GM19193 (cell line): ENCODE data around the gene ENTHD1.

Source experiments
- POLR2A ChIP-seq: IDR thresholded peaks from 4 replicates; pipeline ENCODE4 v1.6.1; 2011; ENCODE audit not compliant: insufficient read depth, insufficient read length; ENCODE audit errors: extremely low read depth

Gene ENTHD1

GRCh38 chr22:39797528-39798147, 95.9 kb downstream of the ENTHD1 start:
- no peak for TF ChIP-seq POLR2A

DNA sequence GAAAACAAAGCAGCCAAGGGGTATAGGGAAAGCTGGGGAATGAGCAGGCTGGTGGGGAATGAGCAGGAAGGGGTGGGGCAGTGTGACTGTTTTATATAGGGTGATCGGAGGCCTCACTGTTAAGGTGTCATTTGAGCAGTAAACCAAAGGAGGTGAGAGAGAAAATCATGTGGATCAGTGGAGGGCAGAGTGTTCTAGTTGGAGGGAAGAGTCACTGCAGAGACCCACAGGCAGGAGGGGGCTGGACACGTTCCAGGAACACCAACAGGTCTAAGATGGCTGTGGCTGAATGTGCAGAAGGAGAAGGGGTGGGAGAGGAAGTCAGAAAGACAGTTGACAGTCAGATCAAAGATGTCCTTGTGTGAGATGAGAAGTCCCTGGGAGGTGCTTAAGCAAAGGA, 103.8 kb downstream of the ENTHD1 start:
- no peak for TF ChIP-seq POLR2A

- no peak for TF ChIP-seq POLR2A
Observed at GRCh38 chr22:39785232-39785631, 108.3 kb downstream of the ENTHD1 start.

DNA sequence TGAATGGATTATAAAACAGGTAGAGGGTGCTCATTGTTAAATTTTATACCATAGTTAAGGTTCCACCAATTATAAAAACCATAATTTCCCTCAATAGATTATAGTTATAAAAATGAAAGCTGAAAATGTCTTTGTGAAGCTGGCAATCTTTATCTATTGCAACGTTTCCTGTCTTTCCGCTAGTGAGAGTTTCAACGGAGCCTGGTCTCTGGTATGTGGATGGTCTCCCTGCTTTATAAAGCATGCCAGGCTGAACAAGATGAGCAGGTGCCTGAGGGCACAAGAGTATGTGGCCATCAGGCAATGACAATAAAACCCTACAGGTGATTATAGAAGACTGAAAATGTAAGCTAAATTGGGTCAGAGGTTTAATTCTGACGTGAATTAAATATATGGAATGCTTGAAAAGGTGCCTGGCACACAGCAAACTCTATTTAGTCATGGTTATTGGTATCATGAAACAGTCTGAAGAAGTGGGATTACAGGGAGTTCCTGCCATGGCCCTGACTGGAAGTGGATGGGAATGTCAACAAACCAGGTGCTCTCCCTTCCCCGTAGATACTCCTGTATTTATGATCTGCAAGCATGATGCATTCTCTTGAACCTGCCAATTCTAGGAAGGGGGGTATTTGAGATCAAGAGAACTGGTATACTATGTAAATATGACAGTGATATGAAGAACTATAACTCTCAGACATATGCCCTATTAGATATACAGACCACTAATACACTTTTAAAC, 115.7 kb downstream of the ENTHD1 start:
- TF ChIP-seq POLR2A: no peak

DNA sequence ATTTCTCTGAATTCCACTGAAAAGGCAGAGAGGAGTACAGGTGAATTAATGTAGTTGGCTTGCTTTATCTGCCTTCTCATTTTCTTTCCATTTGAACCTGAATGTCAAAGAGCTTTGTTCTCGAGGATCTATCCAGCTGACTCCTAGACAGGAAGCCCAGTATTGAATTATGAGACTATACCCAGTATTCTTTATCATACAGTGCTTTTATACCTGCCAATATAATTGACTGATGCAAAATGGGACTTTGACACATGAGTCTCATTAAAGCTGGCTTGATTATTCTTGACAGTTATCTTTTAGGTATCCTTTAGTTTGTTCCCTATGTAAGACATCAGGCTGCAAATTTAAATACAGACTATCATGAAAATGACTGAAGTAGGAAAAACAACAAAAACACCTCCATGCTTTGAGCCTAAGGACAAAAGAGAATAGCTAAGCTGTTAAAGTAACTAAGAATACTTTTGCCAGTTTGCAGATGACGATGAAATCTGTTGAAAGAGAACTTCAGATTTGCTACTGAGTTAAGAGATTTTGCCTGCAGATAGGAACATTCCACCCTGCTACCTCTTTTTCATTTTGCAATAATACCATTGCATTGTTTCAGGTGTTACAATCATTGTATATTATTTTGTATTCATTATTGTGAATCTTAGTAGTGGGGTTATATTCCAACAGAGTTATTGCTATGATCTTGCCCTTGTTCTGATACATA, 117.1 kb downstream of the ENTHD1 start:
- no peak for TF ChIP-seq POLR2A

GRCh38 chr22:39773976-39774539, 119.5 kb downstream of the ENTHD1 start:
- no peak for TF ChIP-seq POLR2A

GRCh38 chr22:39773503-39773902, 120.1 kb downstream of the ENTHD1 start:
- TF ChIP-seq POLR2A: no peak

GRCh38 chr22:39771486-39771885, 122.1 kb downstream of the ENTHD1 start:
- TF ChIP-seq POLR2A: no peak

GRCh38 chr22:39765661-39766060, 127.9 kb downstream of the ENTHD1 start:
- no peak for TF ChIP-seq POLR2A

- no peak for TF ChIP-seq POLR2A
Observed at GRCh38 chr22:39765046-39765445, 128.5 kb downstream of the ENTHD1 start.

GRCh38 chr22:39763276-39763675, 130.3 kb downstream of the ENTHD1 start:
- no peak for TF ChIP-seq POLR2A

GRCh38 chr22:39750759-39751158, 142.8 kb downstream of the ENTHD1 start:
- TF ChIP-seq POLR2A: no peak

GRCh38 chr22:39748877-39749276, 144.7 kb downstream of the ENTHD1 start:
- TF ChIP-seq POLR2A: no peak

DNA sequence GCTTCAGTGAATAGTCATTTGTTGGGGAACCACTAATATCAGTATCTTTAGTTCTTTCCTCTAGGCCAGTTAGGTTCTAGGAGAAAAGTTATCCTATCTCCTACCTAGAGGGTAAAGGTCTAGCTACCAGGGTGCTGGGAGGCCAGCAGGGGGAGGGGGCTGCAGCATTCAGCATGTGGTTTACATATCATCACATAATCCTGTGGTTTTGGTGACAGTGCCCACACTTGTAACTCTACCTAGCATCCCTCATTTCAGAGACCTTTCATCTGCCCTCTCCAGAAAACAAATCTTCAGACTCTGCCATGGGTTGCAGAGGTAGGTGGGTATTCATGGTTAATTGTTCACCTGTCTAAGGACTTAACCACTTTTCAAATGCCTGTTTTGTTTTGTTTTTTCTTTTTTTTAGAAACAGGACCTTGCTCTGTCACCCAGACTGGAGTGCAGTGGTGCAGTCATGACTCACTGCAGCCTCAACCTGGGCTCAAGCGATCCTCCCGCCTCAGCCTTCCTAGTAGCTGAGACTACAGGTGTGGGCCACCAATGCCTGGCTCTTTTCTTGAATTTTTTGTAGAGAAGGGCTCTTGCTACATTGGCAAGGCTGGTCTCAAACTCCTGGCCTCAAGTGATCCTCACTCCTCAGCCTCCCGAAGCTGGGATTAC, 146.8 kb downstream of the ENTHD1 start:
- no peak for TF ChIP-seq POLR2A

DNA sequence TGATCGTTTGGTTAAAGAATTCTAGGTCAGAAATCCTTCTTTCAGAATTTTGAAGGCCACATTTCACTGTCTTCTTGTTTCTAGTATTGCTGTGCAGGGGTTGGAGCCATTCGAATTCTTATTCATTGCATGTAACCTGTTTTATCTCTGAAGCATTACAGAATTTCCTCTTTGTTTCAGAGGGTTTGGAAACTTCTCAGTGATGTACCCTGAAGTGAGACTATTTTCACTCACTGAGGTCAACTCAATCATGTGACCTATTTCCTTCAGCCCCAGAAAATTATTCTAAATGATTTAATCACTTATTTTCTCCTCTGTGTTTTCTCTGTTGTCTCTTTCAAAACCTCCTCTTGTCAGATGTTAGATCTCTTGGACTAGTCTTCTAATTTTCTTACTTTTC, 147.8 kb downstream of the ENTHD1 start:
- no peak for TF ChIP-seq POLR2A

- no peak for TF ChIP-seq POLR2A
Observed at GRCh38 chr22:39744353-39744752, 149.2 kb downstream of the ENTHD1 start.

DNA sequence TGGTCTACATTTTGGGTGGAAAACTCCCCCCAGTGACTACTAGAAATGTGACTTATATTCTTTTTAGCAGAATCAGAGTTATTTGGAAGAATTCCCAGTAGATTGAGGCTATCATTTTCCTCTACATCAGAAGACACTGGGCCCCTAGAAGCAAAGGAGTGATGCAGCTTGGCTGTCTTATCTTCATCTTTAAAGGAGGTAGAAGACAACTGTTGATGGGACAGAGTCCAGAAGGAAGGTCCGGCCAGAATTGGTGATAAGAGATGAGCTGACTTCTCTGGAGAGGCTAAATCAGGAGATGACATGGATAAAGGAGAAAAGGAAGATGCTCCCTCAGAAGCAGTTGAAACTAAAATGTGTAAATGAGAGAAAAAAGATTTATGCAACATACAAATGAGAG, 149.6 kb downstream of the ENTHD1 start:
- no peak for TF ChIP-seq POLR2A
